SU-DHL-6 (cell line): Measurements from ENCODE around the gene FAIM2.

Experiments
- H2AFZ ChIP-seq: fragments of 200-600 bp; sonication (generic); 2 replicates; pipeline ENCODE4 v1.6.1; 2014; ENCODE audit warnings: low read depth, mild to moderate bottlenecking, moderate library complexity, mixed read lengths, antibody characterized with exemption, low read length; ENCODE audit not compliant: severe bottlenecking
- H3F3A ChIP-seq: fragments of 200-600 bp; shearing (Covaris generic); 2 replicates; pipeline ENCODE4 v1.6.0; 2016; ENCODE audit warnings: antibody characterized with exemption, mild to moderate bottlenecking; ENCODE audit not compliant: insufficient read depth
- H3K27ac ChIP-seq: fragments of 200-600 bp; sonication (generic); 2 replicates; pipeline ENCODE4 v1.5.1; 2016; ENCODE audit warnings: low read depth, mild to moderate bottlenecking, low read length, moderate library complexity, mixed read lengths
- H3K27me3 ChIP-seq: fragments of 200-600 bp; sonication (generic), shearing (Covaris generic); 2 replicates; pipeline ENCODE4 v1.6.0; 2014; ENCODE audit warnings: mild to moderate bottlenecking, low read length
- H3K36me3 ChIP-seq: fragments of 200-600 bp; sonication (generic); 2 replicates; pipeline ENCODE4 v1.6.1; 2014; ENCODE audit warnings: mild to moderate bottlenecking, low read length, mixed read lengths
- H3K4me2 ChIP-seq: fragments of 300-600, 200-600 bp; shearing (Covaris generic), sonication (generic); 2 replicates; pipeline ENCODE4 v1.6.0; 2014; ENCODE audit warnings: low read length, low read depth, mild to moderate bottlenecking; ENCODE audit not compliant: poor library complexity, severe bottlenecking
- H3K4me3 ChIP-seq: fragments of 200-600 bp; sonication (generic); 2 replicates; pipeline ENCODE4 v1.5.1; 2014; ENCODE audit warnings: antibody characterized with exemption, low read length, mild to moderate bottlenecking, mixed read lengths; ENCODE audit not compliant: insufficient read depth, poor library complexity, severe bottlenecking
- H3K79me2 ChIP-seq: fragments of 200-600 bp; sonication (generic); 2 replicates; pipeline ENCODE4 v1.6.1; 2014; ENCODE audit warnings: mild to moderate bottlenecking, low read length, moderate library complexity; ENCODE audit not compliant: insufficient read depth
- H3K9ac ChIP-seq: fragments of 200-600 bp; sonication (generic); 2 replicates; pipeline ENCODE4 v1.7.0; 2014; ENCODE audit warnings: mild to moderate bottlenecking, low read length
- H3K9me2 ChIP-seq: fragments of 200-600 bp; sonication (generic); replicated peaks from 2 replicates; pipeline ENCODE4 v1.6.1; 2014; ENCODE audit warnings: low read length; ENCODE audit not compliant: insufficient read depth
- H3K9me3 ChIP-seq: fragments of 200-600 bp; sonication (generic); 2 replicates; pipeline ENCODE4 v1.6.1; 2014; ENCODE audit warnings: low read length, mixed read lengths; ENCODE audit not compliant: insufficient read depth
- H4K20me1 ChIP-seq: fragments of 200-600 bp; sonication (generic); 2 replicates; pipeline ENCODE4 v1.6.1; 2014; ENCODE audit warnings: low read depth, mild to moderate bottlenecking, antibody characterized with exemption, low read length, moderate library complexity, mixed read lengths
- EZH2phosphoT487 ChIP-seq: fragments of 200-600 bp; sonication (generic), shearing (Covaris generic); conservative IDR thresholded peaks from 2 replicates; pipeline ENCODE4 v1.6.1; 2018; ENCODE audit warnings: mild to moderate bottlenecking, antibody characterized with exemption, low read length, moderate library complexity, mixed read lengths
- TF ChIP-seq, protein P1 (sequence below): fragments of 200-600 bp; sonication (generic); IDR thresholded peaks from one replicate; pipeline ENCODE4 v1.5.1; 2017; ENCODE audit warnings: antibody characterized with exemption, mild to moderate bottlenecking, low read length, moderate library complexity; ENCODE audit not compliant: insufficient read depth, poor library complexity, severe bottlenecking

FAIM2 gene

DNA sequence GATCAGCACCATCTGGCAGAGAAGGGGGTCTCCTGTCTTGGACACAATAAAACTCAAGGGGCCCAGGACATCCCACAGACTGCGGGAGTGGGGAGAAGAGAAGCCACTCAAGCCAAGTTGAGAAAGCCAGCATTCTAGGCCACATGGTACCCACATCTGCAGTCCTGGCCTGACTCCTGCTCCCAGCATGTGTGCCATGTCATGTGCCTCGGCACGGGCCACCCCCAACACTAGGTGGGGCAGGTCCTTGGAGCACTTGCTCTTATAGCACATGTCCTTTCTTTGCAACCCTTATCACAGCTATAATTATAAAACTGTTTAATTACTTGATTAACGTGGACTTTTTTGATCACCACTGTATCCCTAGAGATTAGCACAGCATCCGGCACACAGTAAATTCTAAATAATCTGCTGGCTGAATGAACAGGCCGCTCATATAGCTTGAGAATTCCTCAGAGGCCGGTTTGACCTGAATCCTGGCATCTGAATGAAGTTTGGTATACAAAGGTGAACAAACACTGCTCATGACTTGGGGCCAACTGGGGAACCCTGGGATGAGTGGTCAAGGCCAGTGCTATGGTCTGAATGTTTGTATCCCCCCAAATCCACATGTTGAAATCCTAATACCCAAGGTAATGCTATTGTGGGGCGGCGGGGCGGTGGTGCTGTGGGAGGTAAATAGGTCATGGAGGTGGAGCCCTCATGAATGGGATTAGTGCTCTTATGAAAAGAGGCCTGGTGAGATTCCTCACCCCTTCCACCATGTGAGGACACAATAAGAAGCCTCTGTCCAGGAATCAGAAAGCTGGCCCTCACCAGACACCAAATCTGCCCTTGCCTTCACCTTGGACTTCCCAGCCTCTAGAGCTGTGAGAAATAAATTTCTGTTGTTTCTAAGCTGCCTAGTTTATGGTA, 82.1 kb downstream of the FAIM2 start:
- H3K9me3 ChIP-seq, result no peaks in the 10 kb centered on the region
- no peaks in the 10 kb centered on the region for H3F3A ChIP-seq
- H3K27me3 ChIP-seq, result no peaks in the 10 kb centered on the region
- no peak overlapping the region for H3K4me3 ChIP-seq
- TF ChIP-seq EZH2phosphoT487, result no peak
- TF ChIP-seq, protein P1, sequence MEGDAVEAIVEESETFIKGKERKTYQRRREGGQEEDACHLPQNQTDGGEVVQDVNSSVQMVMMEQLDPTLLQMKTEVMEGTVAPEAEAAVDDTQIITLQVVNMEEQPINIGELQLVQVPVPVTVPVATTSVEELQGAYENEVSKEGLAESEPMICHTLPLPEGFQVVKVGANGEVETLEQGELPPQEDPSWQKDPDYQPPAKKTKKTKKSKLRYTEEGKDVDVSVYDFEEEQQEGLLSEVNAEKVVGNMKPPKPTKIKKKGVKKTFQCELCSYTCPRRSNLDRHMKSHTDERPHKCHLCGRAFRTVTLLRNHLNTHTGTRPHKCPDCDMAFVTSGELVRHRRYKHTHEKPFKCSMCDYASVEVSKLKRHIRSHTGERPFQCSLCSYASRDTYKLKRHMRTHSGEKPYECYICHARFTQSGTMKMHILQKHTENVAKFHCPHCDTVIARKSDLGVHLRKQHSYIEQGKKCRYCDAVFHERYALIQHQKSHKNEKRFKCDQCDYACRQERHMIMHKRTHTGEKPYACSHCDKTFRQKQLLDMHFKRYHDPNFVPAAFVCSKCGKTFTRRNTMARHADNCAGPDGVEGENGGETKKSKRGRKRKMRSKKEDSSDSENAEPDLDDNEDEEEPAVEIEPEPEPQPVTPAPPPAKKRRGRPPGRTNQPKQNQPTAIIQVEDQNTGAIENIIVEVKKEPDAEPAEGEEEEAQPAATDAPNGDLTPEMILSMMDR, result no peak
- no peak overlapping the region for H3K27ac ChIP-seq
- H3K9me2 ChIP-seq, result no peaks in the 10 kb centered on the region
- no peaks in the 10 kb centered on the region for H3K79me2 ChIP-seq
- no peaks in the 10 kb centered on the region for H4K20me1 ChIP-seq
- H3K4me2 ChIP-seq, result no peak overlapping the region
- H3K9ac ChIP-seq, result no peak overlapping the region
- no peaks in the 10 kb centered on the region for H3K36me3 ChIP-seq
- no peak overlapping the region for H2AFZ ChIP-seq

DNA sequence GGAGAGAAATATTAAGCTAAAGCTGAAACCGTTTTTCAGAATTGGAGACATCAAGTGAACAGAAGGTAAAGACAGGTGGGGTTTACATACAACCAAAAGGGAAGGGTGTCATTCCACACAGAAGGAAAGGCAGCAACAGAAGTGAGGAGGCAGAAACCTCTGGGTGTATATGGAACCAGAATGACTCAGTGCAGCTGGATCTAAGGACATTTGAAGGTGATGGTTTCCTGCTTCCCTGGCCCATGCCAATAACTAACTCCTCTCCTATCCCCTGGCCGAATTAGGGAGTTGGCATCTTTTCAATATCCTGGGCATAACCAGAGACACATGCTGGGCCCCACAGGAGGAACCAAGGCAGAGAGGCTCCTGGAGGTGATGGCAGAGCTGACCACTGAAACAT, 83.9 kb downstream of the FAIM2 start:
- no peaks in the 10 kb centered on the region for H3K79me2 ChIP-seq
- H3K4me3 ChIP-seq, result no peak overlapping the region
- no peak overlapping the region for H3K9ac ChIP-seq
- H3K27ac ChIP-seq, result no peak overlapping the region
- no peaks in the 10 kb centered on the region for H3F3A ChIP-seq
- H3K4me2 ChIP-seq, result no peak overlapping the region
- no peaks in the 10 kb centered on the region for H3K9me2 ChIP-seq
- no peaks in the 10 kb centered on the region for H3K9me3 ChIP-seq
- H3K36me3 ChIP-seq, result no peaks in the 10 kb centered on the region
- H4K20me1 ChIP-seq, result no peaks in the 10 kb centered on the region
- H2AFZ ChIP-seq, result no peak overlapping the region
- TF ChIP-seq, protein P1, result no peak
- TF ChIP-seq EZH2phosphoT487, result no peak
- no peaks in the 10 kb centered on the region for H3K27me3 ChIP-seq

DNA sequence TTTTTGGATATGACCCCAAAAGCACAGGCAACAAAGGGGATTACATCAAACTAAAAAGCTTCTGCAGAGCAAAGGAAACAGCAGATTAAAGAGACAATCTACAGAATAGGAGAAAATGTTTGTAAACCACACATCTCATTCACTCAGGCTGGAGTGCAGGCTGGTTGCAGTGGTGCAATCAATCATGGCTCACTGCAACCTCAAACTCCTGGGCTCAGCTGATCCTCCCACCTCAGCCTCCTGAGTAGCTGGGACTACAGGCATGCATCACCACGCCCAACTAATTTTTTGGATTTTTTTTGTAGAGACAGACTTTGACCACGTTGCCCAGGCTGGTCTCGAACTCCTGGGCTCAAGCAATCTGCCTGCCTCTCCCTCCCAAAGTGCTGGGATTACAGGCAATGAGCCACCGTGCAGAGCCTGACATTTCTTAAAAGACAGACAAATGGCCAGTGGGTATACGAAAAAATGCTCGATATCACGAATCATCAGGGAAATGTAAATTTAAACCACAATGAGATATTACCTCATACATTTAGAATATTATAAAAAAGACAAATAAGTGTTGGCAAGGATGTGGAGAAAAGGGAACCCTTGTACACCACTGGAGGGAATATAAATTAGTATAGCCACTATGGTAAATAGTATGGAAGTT, 85.3 kb downstream of the FAIM2 start:
- H3K27me3 ChIP-seq, result no peaks in the 10 kb centered on the region
- H3K9me2 ChIP-seq, result no peaks in the 10 kb centered on the region
- H3K4me2 ChIP-seq, result no peak overlapping the region
- H3K4me3 ChIP-seq, result no peak overlapping the region
- H3K36me3 ChIP-seq, result no peaks in the 10 kb centered on the region
- no peak overlapping the region for H3K27ac ChIP-seq
- no peaks in the 10 kb centered on the region for H3F3A ChIP-seq
- no peak overlapping the region for H3K9ac ChIP-seq
- TF ChIP-seq EZH2phosphoT487, result no peak
- TF ChIP-seq, protein P1, result no peak
- H2AFZ ChIP-seq, result no peak overlapping the region
- H3K9me3 ChIP-seq, result no peaks in the 10 kb centered on the region
- H4K20me1 ChIP-seq, result no peaks in the 10 kb centered on the region
- no peaks in the 10 kb centered on the region for H3K79me2 ChIP-seq
